ENCODE data around the gene CD74.

GRCh38 chr5:150397782-150398721 is 14.7 kb downstream of the CD74 start:
- no peak for TF ChIP-seq ZBTB2 (CRISPR knock-in tag; IDR thresholded peaks at IDR 0.05; ENCODE audit: low read depth)
- no peak for TF ChIP-seq ZFP82 (CRISPR knock-in tag; IDR thresholded peaks at IDR 0.05; ENCODE audit: borderline replicate concordance)
- TF ChIP-seq POLR2AphosphoS5 (IDR thresholded peaks at IDR 0.05; ENCODE audit: low read depth, low read length) = no peak
- no peak for TF ChIP-seq ZNF513 (CRISPR knock-in tag; conservative IDR thresholded peaks at IDR 0.05)

Measured in HepG2 (cell line).